WTC11 (cell line): ENCODE data around the gene FMNL3.

Source experiments
- CREB1 ChIP-seq: sonication (generic); formaldehyde crosslinking; IDR thresholded peaks from 2 replicates; pipeline ENCODE4 v1.8.0; 2023; ENCODE audit warnings: mild to moderate bottlenecking, missing genetic modification reagents
- CTCF ChIP-seq: fragments of 200-600 bp; IDR thresholded peaks from 2 replicates; pipeline ENCODE4 v1.8.0; 2022; ENCODE audit warnings: antibody characterized with exemption
- E2F1 ChIP-seq: sonication (generic); formaldehyde crosslinking; IDR thresholded peaks from 2 replicates; pipeline ENCODE4 v1.8.0; 2022; ENCODE audit warnings: mild to moderate bottlenecking, missing genetic modification reagents
- ESRRA ChIP-seq: sonication (generic); formaldehyde crosslinking; IDR thresholded peaks from 2 replicates; pipeline ENCODE4 v1.8.1; 2022; ENCODE audit warnings: mild to moderate bottlenecking, missing genetic modification reagents, borderline replicate concordance
- NFE2L1 ChIP-seq: sonication (generic); formaldehyde crosslinking; IDR thresholded peaks from 2 replicates; pipeline ENCODE4 v1.8.1; 2023; ENCODE audit warnings: missing genetic modification reagents
- NFYB ChIP-seq: sonication (generic); formaldehyde crosslinking; conservative IDR thresholded peaks from 2 replicates; pipeline ENCODE4 v1.8.0; 2022; ENCODE audit warnings: low read depth, missing genetic modification reagents
- TCF7 ChIP-seq: sonication (generic); formaldehyde crosslinking; IDR thresholded peaks from 2 replicates; pipeline ENCODE4 v1.8.0; 2022; ENCODE audit warnings: mild to moderate bottlenecking, low read depth, missing genetic modification reagents, moderate library complexity
- TEAD1 ChIP-seq: sonication (generic); formaldehyde crosslinking; IDR thresholded peaks from 2 replicates; pipeline ENCODE4 v1.8.0; 2022; ENCODE audit warnings: mild to moderate bottlenecking, missing genetic modification reagents
- TEAD4 ChIP-seq: sonication (generic); formaldehyde crosslinking; IDR thresholded peaks from 2 replicates; pipeline ENCODE4 v1.8.0; 2022; ENCODE audit warnings: mild to moderate bottlenecking, missing genetic modification reagents
- ZNF512 ChIP-seq: sonication (generic); formaldehyde crosslinking; IDR thresholded peaks from 2 replicates; pipeline ENCODE4 v1.8.1; 2022; ENCODE audit warnings: missing genetic modification reagents, borderline replicate concordance
- ZNF532 ChIP-seq: fragments of 250-450 bp; sonication (Bioruptor Pico); IDR thresholded peaks from 2 replicates; pipeline ENCODE4 v1.9.0; 2021; ENCODE audit warnings: mild to moderate bottlenecking, borderline replicate concordance
- TF ChIP-seq, protein P1 (sequence below): sonication (generic); formaldehyde crosslinking; IDR thresholded peaks from 2 replicates; pipeline ENCODE4 v1.8.1; 2023; ENCODE audit warnings: mild to moderate bottlenecking, missing genetic modification reagents, moderate library complexity

DNA sequence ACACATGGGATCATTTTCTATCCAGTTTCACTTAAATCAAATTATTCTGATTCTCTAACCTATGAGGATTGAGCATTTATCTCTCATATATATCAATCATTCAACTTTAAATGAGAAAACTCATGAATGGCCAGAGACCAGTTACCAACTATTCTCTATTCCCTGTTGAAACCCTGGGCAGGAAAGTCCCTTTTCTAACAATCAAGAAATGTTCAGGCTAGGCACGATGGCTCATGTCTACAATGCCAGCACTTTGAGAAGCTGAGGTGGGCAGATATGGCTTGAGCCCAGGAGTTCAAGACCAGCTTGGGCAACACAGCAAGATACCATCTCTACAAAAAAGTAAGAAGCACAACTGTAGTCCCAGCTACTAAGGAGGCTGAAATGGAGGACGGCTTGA lies 18.0 kb downstream of the FMNL3 start:
- no peak for TF ChIP-seq CTCF
- no peak for TF ChIP-seq TEAD4 (CRISPR knock-in tag)
- no peak for TF ChIP-seq E2F1 (CRISPR knock-in tag)
- no peak for TF ChIP-seq NFE2L1 (CRISPR knock-in tag)
- no peak for TF ChIP-seq TCF7
- TF ChIP-seq NFYB (CRISPR knock-in tag) = no peak
- TF ChIP-seq ZNF512 = no peak
- TF ChIP-seq ZNF532 (CRISPR knock-in tag) = no peak
- no peak for TF ChIP-seq TEAD1 (CRISPR knock-in tag)
- TF ChIP-seq, protein P1, sequence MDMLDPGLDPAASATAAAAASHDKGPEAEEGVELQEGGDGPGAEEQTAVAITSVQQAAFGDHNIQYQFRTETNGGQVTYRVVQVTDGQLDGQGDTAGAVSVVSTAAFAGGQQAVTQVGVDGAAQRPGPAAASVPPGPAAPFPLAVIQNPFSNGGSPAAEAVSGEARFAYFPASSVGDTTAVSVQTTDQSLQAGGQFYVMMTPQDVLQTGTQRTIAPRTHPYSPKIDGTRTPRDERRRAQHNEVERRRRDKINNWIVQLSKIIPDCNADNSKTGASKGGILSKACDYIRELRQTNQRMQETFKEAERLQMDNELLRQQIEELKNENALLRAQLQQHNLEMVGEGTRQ (CRISPR knock-in tag) = no peak
- TF ChIP-seq CREB1 (CRISPR knock-in tag) = no peak
- TF ChIP-seq ESRRA (CRISPR knock-in tag) = no peak
